NCI-H524 (cell line): Measurements from ENCODE around the gene DYDC1.
"Not testable (repeated sequence)": the region's sequence is repeated elsewhere in the genome, so short reads cannot be mapped to it uniquely, and the experiment has no call there.

Experiments
- DNase-seq, 2 experiments: peaks; one replicate each; lab custom pipeline; 2025; lab: John Stamatoyannopoulos, UW

DYDC1 gene

GRCh38 chr10:80356563-80356988 lies at the start of gene DYDC1, which contains the start of gene DYDC2:
TSS of gene DYDC1 (minus strand) at chr10:80356755. CDS start at chr10:80352601, 4,154 bp downstream.
TSS of gene DYDC2 (plus strand) at chr10:80356781. CDS start at chr10:80362444, 5,663 bp downstream.
- peak; percentile 53 to 56 for DNase-seq

- DNase-seq: no peak
Measured at GRCh38 chr10:80406204-80406603, 49.6 kb upstream of the DYDC1 start.

GRCh38 chr10:80405626-80406025 lies 49.1 kb upstream of the DYDC1 start:
- DNase-seq: peak; percentile 23 to 67

GRCh38 chr10:80405035-80405434 lies 48.5 kb upstream of the DYDC1 start:
- no peak for DNase-seq

GRCh38 chr10:80400136-80400804 lies 43.7 kb upstream of the DYDC1 start:
- DNase-seq: no peak

- DNase-seq: no peak
Measured at GRCh38 chr10:80397014-80397413, 40.5 kb upstream of the DYDC1 start.

GRCh38 chr10:80394358-80394916 lies 37.9 kb upstream of the DYDC1 start:
- no peak for DNase-seq

- no peak for DNase-seq
Measured at GRCh38 chr10:80392250-80392649, 35.7 kb upstream of the DYDC1 start.

GRCh38 chr10:80390740-80391139 lies 34.2 kb upstream of the DYDC1 start:
- no peak for DNase-seq

GRCh38 chr10:80382989-80383388 lies 26.4 kb upstream of the DYDC1 start:
- peak in 1 of 2 experiments; percentile 28 for DNase-seq

- DNase-seq: no peak
Measured at GRCh38 chr10:80380185-80380584, 23.6 kb upstream of the DYDC1 start.

- no peak for DNase-seq
Measured at GRCh38 chr10:80379701-80380100, 23.1 kb upstream of the DYDC1 start.

GRCh38 chr10:80373502-80373901 lies 16.9 kb upstream of the DYDC1 start:
- DNase-seq: peak in 1 of 2 experiments; percentile 19

- peak in 1 of 2 experiments; percentile 55 for DNase-seq
Measured at GRCh38 chr10:80372675-80373074, 16.1 kb upstream of the DYDC1 start.

- no peak for DNase-seq
Measured at GRCh38 chr10:80371467-80371866, 14.9 kb upstream of the DYDC1 start.

- DNase-seq: no peak
Measured at GRCh38 chr10:80365510-80365909, 9.0 kb upstream of the DYDC1 start.

GRCh38 chr10:80359644-80360043 lies 3.1 kb upstream of the DYDC1 start:
- DNase-seq: no peak

GRCh38 chr10:80358925-80359324 lies 2.4 kb upstream of the DYDC1 start:
- not testable (repeated sequence) for DNase-seq

- DNase-seq: no peak
Measured at GRCh38 chr10:80357851-80358125, 1.2 kb upstream of the DYDC1 start.

GRCh38 chr10:80356989-80357850 lies 665 bp upstream of the DYDC1 start:
- peak in 1 of 2 experiments; percentile 33 for DNase-seq

- no peak for DNase-seq
Measured at GRCh38 chr10:80351220-80351619, 5.3 kb downstream of the DYDC1 start.

GRCh38 chr10:80350251-80350650 lies 6.3 kb downstream of the DYDC1 start:
- DNase-seq: no peak

- DNase-seq: no peak
Measured at GRCh38 chr10:80344912-80345311, 11.6 kb downstream of the DYDC1 start.
